ENCODE measurements around the gene WRNIP1.
"Not testable (repeated sequence)": the region's sequence is repeated elsewhere in the genome, so short reads cannot be mapped to it uniquely, and the experiment has no call there.

Gene WRNIP1

GRCh38 chr6:2758980-2759379 is 6.2 kb upstream of the WRNIP1 start:
- DNase-seq (ENCODE audit: extremely low spot score, insufficient read length, low read depth) (no peak), FAIRE-seq (no peak)

DNA sequence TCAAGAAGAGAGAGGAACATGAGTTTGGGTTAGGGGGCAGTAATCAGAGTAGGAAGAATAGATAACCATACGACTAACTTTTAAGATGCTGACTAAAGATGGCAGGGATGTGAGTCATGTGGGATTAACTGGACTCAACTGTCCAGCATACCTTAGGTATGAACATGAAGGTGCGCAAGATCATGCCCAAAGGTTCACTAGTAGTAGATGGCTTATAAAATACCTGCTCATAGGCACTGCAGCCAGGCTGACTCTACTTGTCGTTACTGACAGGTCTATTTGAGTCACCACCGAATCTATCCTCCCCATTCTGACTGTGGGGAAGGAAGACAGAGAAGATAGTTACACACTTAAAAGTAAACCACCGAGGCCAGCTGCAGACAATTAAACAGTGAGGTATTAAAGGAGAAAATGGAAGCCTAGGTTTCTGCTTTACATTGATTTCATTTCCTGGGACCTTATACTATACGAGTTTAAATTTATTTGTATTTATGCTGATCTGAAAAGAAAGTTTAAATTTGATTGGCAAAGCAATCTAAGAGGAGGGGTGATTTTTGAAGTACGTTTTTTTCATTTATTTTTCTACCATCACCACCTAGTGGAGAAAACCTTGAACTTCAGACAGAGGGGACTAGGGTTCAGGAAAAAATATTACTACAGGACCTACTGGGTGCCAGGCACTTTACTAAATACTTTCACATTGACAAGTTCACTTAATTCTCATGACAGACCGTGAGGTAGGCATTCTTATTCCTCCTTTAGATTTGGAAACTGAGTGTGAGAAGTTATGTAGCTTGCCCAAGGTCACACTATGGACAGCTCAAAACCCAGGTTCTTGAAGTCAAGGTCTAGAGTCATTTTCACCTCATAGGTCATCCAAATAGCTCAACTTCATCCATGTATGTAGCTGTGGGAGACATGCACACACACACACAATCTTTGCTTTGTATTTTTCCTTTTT is 4.0 kb upstream of the WRNIP1 start:
- FAIRE-seq (peak; percentile 36), DNase-seq (ENCODE audit: extremely low spot score, insufficient read length, low read depth) (no peak)

DNA sequence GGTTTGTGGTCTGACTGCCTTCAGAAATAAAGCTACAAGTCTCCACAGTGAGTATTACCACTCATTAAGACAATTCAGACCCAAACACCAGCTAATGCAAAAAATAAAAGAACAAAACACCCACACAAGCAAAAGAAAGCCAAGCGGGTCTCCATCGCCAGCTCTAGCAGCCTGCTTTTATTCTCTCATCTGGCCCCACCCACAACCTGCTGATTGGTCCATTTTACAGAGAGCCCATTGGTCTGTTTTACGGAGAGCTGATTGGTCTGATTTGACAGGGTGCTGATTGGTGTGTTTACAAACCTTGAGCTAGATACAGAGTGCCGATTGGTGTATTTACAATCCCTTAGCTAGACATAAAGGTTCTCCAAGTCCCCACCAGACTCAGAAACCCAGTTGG is 2.3 kb upstream of the WRNIP1 start:
- FAIRE-seq; DNase-seq (ENCODE audit: extremely low spot score, insufficient read length, low read depth): not testable (repeated sequence)

DNA sequence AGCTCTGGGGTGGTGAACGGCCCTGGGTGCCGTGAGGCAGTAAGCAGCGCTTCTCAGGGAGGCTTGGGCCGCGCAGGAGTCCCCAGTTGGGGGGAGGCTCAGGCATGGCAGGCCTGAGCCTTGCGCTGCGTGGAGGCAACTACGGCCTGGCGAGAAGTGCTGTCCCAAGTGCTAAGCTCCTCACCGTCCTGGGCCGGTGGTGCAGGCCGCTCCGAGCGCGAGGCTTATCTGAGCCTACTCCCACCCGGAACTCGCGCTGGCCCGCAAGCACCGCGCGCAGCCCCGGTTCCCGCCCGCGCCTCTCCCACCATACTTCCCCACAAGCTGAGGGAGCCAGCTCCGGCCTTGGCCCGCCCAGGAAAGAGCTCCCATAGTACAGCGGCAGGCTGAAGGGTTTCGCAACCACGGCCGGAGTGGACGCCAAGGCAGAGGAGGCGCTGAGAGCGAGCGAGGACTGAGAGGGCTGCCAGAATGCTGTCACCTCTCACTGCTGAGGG is 1.8 kb upstream of the WRNIP1 start:
- DNase-seq (ENCODE audit: extremely low spot score, insufficient read length, low read depth) (no peak), FAIRE-seq (no peak)

GRCh38 chr6:2763876-2764540 is 1.2 kb upstream of the WRNIP1 start:
- no peak for FAIRE-seq

DNA sequence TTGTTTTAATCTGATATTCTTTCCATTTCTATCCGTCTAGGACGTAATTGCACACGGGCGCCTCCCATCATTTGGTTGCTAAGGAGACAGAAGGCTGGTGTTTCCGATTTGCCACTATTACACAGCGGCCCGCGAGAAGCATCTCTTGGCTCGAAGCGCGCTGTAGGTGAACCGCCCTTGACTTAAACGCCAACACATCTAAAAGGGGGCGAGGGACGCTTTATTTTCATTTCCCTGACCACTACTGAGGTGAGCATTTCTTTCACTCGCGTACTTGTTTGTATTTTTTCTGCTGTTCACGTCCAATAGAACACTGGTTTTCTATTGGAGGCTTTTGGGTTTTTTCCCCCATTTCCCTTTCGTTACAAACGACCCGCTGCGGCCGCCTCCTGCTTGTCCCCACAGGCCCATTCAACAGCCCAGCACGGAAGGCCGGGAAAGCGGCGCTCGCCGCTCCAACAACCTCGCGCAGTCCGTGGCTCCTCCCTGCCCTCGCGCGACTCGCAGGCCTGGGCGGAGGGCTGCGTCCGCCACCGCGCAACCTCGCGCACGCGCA is 505 bp upstream of the WRNIP1 start:
- no peak for FAIRE-seq
- DNase-seq (ENCODE audit: extremely low spot score, insufficient read length, low read depth): peak; percentile 20

More at GRCh38 chr6:2763876-2764540, 1.2 kb upstream of the WRNIP1 start:
- no peak for DNase-seq (ENCODE audit: extremely low spot score, insufficient read length, low read depth)

GRCh38 chr6:2765896-2766766 is 938 bp downstream of the WRNIP1 start:
- DNase-seq (ENCODE audit: extremely low spot score, insufficient read length, low read depth): peak; percentile 35
- no peak for FAIRE-seq

GRCh38 chr6:2766767-2767656 is 1.8 kb downstream of the WRNIP1 start:
- FAIRE-seq: no peak
- no peak for DNase-seq (ENCODE audit: extremely low spot score, insufficient read length, low read depth)

DNA sequence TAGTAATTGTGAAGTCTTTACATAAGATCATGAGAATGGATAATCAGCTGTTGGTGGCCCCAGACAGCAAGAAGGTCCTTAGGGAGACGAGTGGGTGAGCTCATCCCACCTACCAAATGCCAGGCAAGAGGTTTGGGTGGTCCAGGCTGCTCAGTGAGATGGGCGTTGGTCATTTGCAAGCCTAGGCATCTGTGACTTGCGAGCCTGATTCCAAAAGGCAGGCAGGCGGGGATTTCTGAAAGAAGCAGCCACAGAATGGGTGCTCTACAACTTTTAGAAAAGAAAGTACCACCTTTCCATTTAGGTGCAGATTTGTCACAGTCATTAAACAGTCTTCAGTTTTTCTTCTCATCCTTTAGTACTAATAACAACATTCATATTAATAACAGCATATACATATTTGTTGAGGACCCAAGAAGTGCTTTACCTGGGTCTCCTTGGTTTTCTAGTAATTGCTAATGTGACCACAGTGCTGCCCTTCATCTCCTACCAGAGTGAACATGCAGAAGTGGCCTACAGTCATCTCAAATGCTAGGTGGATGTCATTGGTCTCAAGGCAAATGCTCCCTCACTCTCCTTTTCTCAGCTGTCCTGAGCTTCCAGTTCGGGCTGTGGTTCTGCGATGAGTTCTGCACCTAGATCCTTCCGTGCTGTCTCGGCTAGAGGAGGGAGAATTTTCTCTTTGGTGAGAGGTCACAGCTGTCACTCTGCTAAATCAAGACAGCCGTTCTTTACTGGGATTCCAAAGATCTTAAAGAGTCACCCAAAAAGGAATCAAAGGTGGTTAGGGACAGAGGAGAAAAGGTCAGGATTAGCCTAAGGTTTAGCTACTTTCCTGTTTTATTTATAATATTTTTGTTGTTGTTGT is 2.7 kb downstream of the WRNIP1 start:
- DNase-seq (ENCODE audit: extremely low spot score, insufficient read length, low read depth): no peak
- peak; percentile 29 for FAIRE-seq

DNA sequence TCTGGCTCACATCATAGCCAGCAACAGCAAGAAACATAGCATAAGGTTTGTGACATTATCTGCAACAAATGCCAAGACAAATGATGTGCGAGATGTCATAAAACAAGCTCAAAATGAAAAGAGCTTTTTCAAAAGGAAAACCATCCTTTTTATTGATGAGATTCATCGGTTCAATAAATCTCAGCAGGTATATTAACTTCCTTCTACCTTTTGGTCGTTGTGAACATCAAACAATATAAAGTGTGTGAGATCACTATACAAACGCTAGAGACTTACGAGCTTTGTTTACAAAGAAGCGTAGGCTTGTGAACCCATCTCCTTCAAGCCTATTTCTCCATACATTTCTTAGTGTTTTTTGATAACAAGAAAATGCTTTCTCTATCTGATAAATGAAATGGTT is 3.5 kb downstream of the WRNIP1 start:
- DNase-seq (ENCODE audit: extremely low spot score, insufficient read length, low read depth): no peak
- no peak for FAIRE-seq

DNA sequence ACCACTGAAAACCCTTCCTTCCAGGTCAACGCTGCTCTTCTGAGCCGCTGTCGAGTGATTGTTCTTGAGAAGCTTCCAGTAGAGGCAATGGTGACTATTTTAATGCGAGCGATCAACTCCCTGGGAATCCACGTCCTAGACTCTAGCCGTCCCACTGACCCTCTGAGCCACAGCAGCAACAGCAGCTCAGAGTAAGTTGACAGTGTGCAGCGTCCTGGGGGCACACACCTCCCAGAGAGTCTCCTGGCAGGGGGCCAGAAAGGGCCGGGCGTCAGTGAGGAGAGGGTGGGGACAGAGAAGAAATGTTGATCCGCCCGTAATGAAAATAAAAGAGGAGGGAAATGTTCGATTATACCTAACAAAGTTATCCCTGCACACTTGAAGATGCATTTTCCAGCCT is 5.0 kb downstream of the WRNIP1 start:
- no peak for DNase-seq (ENCODE audit: extremely low spot score, insufficient read length, low read depth)
- no peak for FAIRE-seq

DNA sequence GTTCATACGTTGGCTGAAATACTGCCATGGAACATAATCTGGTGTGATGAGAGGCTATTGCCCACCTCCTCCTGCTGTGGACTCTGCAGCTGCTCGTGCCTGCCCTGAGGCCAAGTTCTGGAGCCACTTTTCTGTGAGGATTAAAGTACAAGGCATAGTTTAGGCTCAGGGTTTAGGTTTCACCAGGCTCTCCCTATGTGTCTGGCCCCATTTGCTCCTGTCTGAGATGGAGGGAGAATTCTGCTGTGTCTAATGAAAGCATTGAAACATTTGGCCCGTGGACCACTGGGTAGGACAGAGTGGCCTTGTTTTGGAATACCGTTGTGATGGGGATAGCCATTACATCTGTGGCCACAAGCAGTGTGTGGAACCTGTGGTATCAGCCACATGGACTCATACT is 5.9 kb downstream of the WRNIP1 start:
- DNase-seq (ENCODE audit: extremely low spot score, insufficient read length, low read depth) (no peak), FAIRE-seq (no peak)

DNA sequence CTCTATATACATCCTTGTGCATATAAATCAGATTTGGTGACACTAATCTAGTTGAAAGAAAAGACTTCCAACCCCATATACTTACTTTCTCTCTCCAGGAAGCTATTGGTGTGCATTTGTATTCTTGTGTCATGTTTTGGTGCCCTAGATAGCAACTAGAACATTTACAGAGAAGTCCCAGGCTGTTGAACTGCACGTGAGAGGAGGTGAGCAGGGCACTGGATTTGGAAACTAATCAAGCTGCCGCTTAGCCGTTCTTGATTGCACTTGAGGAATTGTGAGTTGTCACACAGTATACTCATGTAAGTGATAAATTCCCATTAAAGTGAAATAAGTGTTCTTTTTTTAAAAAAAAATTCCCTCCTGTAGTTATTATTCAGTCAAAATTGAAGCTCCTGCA is 7.6 kb downstream of the WRNIP1 start:
- FAIRE-seq (no peak), DNase-seq (ENCODE audit: extremely low spot score, insufficient read length, low read depth) (no peak)

DNA sequence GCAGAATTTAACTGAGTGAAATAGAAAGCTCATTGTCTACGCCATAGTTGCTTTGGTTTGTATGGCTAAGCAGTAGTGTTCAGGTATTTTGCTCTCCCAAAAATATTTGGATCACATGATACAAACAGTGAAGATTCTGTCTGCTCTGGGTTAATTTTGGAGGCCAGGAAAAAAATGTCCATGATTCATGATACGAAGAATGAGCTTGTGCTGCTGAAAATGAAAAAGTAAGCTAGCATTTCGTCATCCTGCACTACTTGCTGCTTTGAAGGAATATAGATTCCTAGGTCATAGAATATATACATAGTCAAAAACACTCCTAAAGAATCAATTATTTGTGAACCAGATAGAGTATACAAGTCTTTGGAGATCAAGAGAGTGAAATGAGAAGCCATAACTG is 8.3 kb downstream of the WRNIP1 start:
- no peak for DNase-seq (ENCODE audit: extremely low spot score, insufficient read length, low read depth)
- no peak for FAIRE-seq

GRCh38 chr6:2775003-2775402 is 9.8 kb downstream of the WRNIP1 start:
- DNase-seq (ENCODE audit: extremely low spot score, insufficient read length, low read depth) (no peak), FAIRE-seq (no peak)

- FAIRE-seq: no peak
- no peak for DNase-seq (ENCODE audit: extremely low spot score, insufficient read length, low read depth)
Measured at GRCh38 chr6:2777249-2777648, 12.1 kb downstream of the WRNIP1 start.

GRCh38 chr6:2780102-2780737 is 15.0 kb downstream of the WRNIP1 start:
- DNase-seq (ENCODE audit: extremely low spot score, insufficient read length, low read depth) (no peak), FAIRE-seq (no peak)
